Nephron (organoid): ENCODE measurements around the gene RASSF6.

Source experiments
- H3K27ac Mint-ChIP-seq, 3 experiments: 2 replicates each; pipeline ENCODE4 v1.8.0; 2020; ENCODE audit warnings: mixed read lengths in 3 of 3, mild to moderate bottlenecking in 2 of 3, moderate library complexity in 1 of 3
- H3K27me3 Mint-ChIP-seq: 2 replicates; pipeline ENCODE4 v1.8.0; 2021; ENCODE audit warnings: low read depth, mild to moderate bottlenecking, moderate library complexity, mixed read lengths
- H3K36me3 Mint-ChIP-seq: 2 replicates; pipeline ENCODE4 v1.8.0; 2020; ENCODE audit warnings: low read depth, mixed read lengths
- H3K4me1 Mint-ChIP-seq: 2 replicates; pipeline ENCODE4 v1.8.0; 2020; ENCODE audit warnings: mixed read lengths
- H3K4me3 Mint-ChIP-seq, 3 experiments: 2 replicates each; pipeline ENCODE4 v1.8.0; 2020; ENCODE audit warnings: mild to moderate bottlenecking in 3 of 3, mixed read lengths in 3 of 3, moderate library complexity in 2 of 3
- H3K9me3 Mint-ChIP-seq: 2 replicates; pipeline ENCODE4 v1.8.0; 2020; ENCODE audit warnings: mixed read lengths
- CTCF ChIP-seq, 3 experiments: fragments of 200-600 bp; sonication (generic); IDR thresholded peaks; one replicate each; pipeline ENCODE4 v1.5.0; 2021; ENCODE audit warnings: antibody characterized with exemption in 3 of 3; ENCODE audit not compliant: unreplicated experiment in 3 of 3

The RASSF6 gene

DNA sequence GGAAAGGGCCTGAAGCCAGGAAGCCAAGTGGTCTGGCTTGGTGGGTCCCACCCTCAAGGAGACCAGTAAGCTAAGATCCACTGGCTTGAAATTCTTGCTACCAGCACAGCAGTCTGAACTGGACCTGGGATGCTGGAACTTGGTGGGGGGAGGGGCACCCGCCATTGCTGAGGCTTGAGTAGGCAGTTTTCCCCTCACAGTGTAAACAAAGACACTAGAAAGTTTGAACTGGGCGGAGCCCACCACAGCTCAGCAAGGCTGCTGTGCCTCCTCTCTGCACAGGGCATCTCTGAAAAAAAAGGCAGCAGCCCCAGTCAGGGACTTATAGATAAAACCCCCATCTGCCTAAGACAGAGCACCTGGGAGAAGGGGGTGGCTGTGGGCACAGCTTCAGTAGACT, 75.6 kb downstream of the RASSF6 start:
- H3K4me1 Mint-ChIP-seq, result no peaks in the 10 kb centered on the region
- no peaks in the 10 kb centered on the region for H3K9me3 Mint-ChIP-seq
- TF ChIP-seq CTCF (IDR thresholded peaks at IDR 0.05; ENCODE audit: unreplicated experiment in 3 of 3), result no peak
- H3K27me3 Mint-ChIP-seq, result no peaks in the 10 kb centered on the region
- no peak overlapping the region for H3K4me3 Mint-ChIP-seq
- no peak overlapping the region for H3K27ac Mint-ChIP-seq
- H3K36me3 Mint-ChIP-seq, result no peaks in the 10 kb centered on the region

- TF ChIP-seq CTCF (IDR thresholded peaks at IDR 0.05; ENCODE audit: unreplicated experiment in 3 of 3), result no peak
- Mint-ChIP-seq H3K9me3 (no peaks in the 10 kb centered on the region), H3K4me1 (no peaks in the 10 kb centered on the region), H3K36me3 (no peaks in the 10 kb centered on the region), H3K4me3 (no peak overlapping the region), H3K27ac (no peak overlapping the region), H3K27me3 (no peaks in the 10 kb centered on the region)
Observed at GRCh38 chr4:73541251-73541650, 79.0 kb downstream of the RASSF6 start.

- no peaks in the 10 kb centered on the region for H3K9me3 Mint-ChIP-seq
- no peaks in the 10 kb centered on the region for H3K27me3 Mint-ChIP-seq
- H3K36me3 Mint-ChIP-seq, result no peaks in the 10 kb centered on the region
Observed at GRCh38 chr4:73540826-73541225, 79.4 kb downstream of the RASSF6 start.

DNA sequence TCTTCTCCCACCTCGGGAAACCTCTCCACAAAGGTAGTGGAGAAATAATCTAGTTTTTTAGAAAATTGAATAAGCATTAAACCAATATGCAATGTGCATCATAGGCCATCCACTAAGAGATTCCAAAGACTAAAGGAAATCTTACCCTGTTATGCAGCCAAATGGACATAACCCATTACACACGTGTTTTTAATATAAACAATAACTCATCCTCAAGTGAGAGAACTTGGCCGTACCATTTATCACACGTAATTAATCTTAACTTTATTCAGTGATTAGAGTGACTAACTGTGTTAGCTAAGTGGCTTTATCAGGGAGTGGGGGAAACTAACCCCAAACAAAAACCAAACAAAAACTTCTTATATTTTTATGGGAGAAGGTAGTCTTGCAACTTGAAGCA, 80.8 kb downstream of the RASSF6 start:
- Mint-ChIP-seq H3K36me3 (no peaks in the 10 kb centered on the region), H3K27me3 (no peaks in the 10 kb centered on the region)

More at GRCh38 chr4:73540826-73541225, 79.4 kb downstream of the RASSF6 start:
- H3K4me3 Mint-ChIP-seq, result no peak overlapping the region
- TF ChIP-seq CTCF (IDR thresholded peaks at IDR 0.05; ENCODE audit: unreplicated experiment in 3 of 3), result no peak
- no peak overlapping the region for H3K27ac Mint-ChIP-seq
- no peaks in the 10 kb centered on the region for H3K4me1 Mint-ChIP-seq

GRCh38 chr4:73538162-73538561, 82.1 kb downstream of the RASSF6 start:
- H3K36me3 Mint-ChIP-seq, result no peaks in the 10 kb centered on the region
- H3K27ac Mint-ChIP-seq, result no peak overlapping the region
- no peaks in the 10 kb centered on the region for H3K27me3 Mint-ChIP-seq
- H3K4me3 Mint-ChIP-seq, result no peak overlapping the region
- no peaks in the 10 kb centered on the region for H3K9me3 Mint-ChIP-seq
- no peak for TF ChIP-seq CTCF (IDR thresholded peaks at IDR 0.05; ENCODE audit: unreplicated experiment in 3 of 3)
- no peaks in the 10 kb centered on the region for H3K4me1 Mint-ChIP-seq

More for the DNA sequence above, 80.8 kb downstream of the RASSF6 start:
- Mint-ChIP-seq H3K27ac (no peak overlapping the region), H3K4me3 (no peak overlapping the region), H3K4me1 (no peaks in the 10 kb centered on the region), H3K9me3 (no peaks in the 10 kb centered on the region)
- TF ChIP-seq CTCF (IDR thresholded peaks at IDR 0.05; ENCODE audit: unreplicated experiment in 3 of 3), result no peak

GRCh38 chr4:73533515-73534422, 86.5 kb downstream of the RASSF6 start:
- Mint-ChIP-seq H3K9me3 (no peaks in the 10 kb centered on the region), H3K4me3 (no peak overlapping the region), H3K27ac (peak overlapping the region in 2 of 3 experiments; percentile 24 to 92), H3K36me3 (no peaks in the 10 kb centered on the region), H3K4me1 (no peaks in the 10 kb centered on the region), H3K27me3 (no peaks in the 10 kb centered on the region)
- TF ChIP-seq CTCF (IDR thresholded peaks at IDR 0.05; ENCODE audit: unreplicated experiment in 3 of 3), result no peak
